ENCODE results near the gene CACNA1G.

The CACNA1G gene

GRCh38 chr17:50613007-50613992 is 52.8 kb downstream of the CACNA1G start:
- no peak for DNase-seq (ENCODE audit: low spot score)

- no peak for DNase-seq (ENCODE audit: low spot score)
Observed at GRCh38 chr17:50614471-50615051, 54.0 kb downstream of the CACNA1G start.

GRCh38 chr17:50615828-50616227 is 55.3 kb downstream of the CACNA1G start:
- no peak for DNase-seq (ENCODE audit: low spot score)

- DNase-seq (ENCODE audit: low spot score), result no peak
Observed at GRCh38 chr17:50618300-50618699, 57.8 kb downstream of the CACNA1G start.

- DNase-seq (ENCODE audit: low spot score), result no peak
Observed at GRCh38 chr17:50618941-50619340, 58.4 kb downstream of the CACNA1G start.

GRCh38 chr17:50619489-50619888 is 59.0 kb downstream of the CACNA1G start:
- no peak for DNase-seq (ENCODE audit: low spot score)

GRCh38 chr17:50620237-50620636 is 59.7 kb downstream of the CACNA1G start:
- no peak for DNase-seq (ENCODE audit: low spot score)

- DNase-seq (ENCODE audit: low spot score), result no peak
Observed at GRCh38 chr17:50620858-50621257, 60.3 kb downstream of the CACNA1G start.

- DNase-seq (ENCODE audit: low spot score), result no peak
Observed at GRCh38 chr17:50621574-50622031, 61.1 kb downstream of the CACNA1G start.

- DNase-seq (ENCODE audit: low spot score), result no peak
Observed at GRCh38 chr17:50624321-50624934, 63.9 kb downstream of the CACNA1G start.

- no peak for DNase-seq (ENCODE audit: low spot score)
Observed at GRCh38 chr17:50625032-50625871, 64.7 kb downstream of the CACNA1G start.

- peak; percentile 56 for DNase-seq (ENCODE audit: low spot score)
Observed at GRCh38 chr17:50626037-50626574, 65.6 kb downstream of the CACNA1G start.

- no peak for DNase-seq (ENCODE audit: low spot score)
Observed at GRCh38 chr17:50627036-50627781, 66.7 kb downstream of the CACNA1G start.

- DNase-seq (ENCODE audit: low spot score), result no peak
Observed at GRCh38 chr17:50627782-50628601, 67.5 kb downstream of the CACNA1G start.

- DNase-seq (ENCODE audit: low spot score), result no peak
Observed at GRCh38 chr17:50629902-50630301, 69.4 kb downstream of the CACNA1G start.

GRCh38 chr17:50630524-50631194 is 70.1 kb downstream of the CACNA1G start:
- no peak for DNase-seq (ENCODE audit: low spot score)

- DNase-seq (ENCODE audit: low spot score), result no peak
Observed at GRCh38 chr17:50631195-50631907, 70.8 kb downstream of the CACNA1G start.

- DNase-seq (ENCODE audit: low spot score), result no peak
Observed at GRCh38 chr17:50631908-50632571, 71.5 kb downstream of the CACNA1G start.

Data from globus pallidus (tissue), 1 donor.